ENCODE results near the gene PGLYRP4.

The PGLYRP4 gene

DNA sequence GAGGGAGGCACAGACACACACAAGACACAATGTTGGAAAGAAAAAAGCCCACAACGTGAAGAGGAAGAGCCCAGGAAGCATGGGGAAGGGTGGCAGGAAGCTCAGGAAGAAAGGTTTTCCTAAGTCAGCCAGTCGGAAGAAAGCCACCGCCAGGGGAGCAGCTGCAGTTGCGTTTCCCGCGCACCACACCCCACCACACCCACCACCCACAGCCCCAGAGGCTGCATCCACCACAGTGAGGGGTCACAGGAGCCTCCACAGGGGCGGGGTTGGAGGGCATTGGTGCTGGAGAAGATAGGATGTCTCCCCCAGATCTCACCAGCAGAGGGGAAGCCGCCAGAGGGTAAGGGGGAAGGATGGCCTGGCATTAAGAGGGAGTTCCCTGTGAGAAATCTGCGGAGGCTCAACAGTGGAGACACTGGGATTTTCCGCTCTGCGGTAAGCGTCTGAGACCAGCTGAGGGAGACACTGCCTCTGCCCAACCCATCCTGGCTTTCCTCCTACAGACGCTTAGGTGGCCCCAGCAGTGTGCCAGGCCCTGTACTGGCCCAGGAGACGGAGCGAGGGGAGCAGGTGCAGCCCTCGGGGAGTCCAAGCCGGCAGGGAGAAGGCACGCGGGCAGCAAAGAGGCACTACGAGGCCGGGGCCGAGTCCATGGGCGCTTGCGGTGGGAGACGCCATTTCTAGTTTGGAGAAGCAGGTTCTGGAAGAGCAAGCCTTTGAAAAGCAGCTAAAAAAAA is 55.7 kb downstream of the PGLYRP4 start:
- POLR2A ChIA-PET: no interaction called here
- no peak for DNase-seq (ENCODE audit: extremely low spot score)
- CTCF ChIA-PET: no interaction called here
- TF ChIP-seq NFRKB (IDR thresholded peaks at IDR 0.05): no peak
- no peak for TF ChIP-seq FOXK2 (IDR thresholded peaks at IDR 0.05)
- TF ChIP-seq BHLHE40 (IDR thresholded peaks at IDR 0.05; ENCODE audit: borderline replicate concordance): no peak
- no peak for TF ChIP-seq L3MBTL2 (conservative IDR thresholded peaks at IDR 0.05)
- TF ChIP-seq HDGF (IDR thresholded peaks at IDR 0.05; ENCODE audit: borderline replicate concordance): no peak
- no peak for TF ChIP-seq FOXM1 (IDR thresholded peaks at IDR 0.05; ENCODE audit: borderline replicate concordance)
- no peak for TF ChIP-seq FOXA1 (IDR thresholded peaks at IDR 0.05)
- TF ChIP-seq CTBP1 (IDR thresholded peaks at IDR 0.05; ENCODE audit: borderline replicate concordance): no peak
- no peak for TF ChIP-seq ZNF384 (IDR thresholded peaks at IDR 0.05)
- no peak for TF ChIP-seq LEF1 (IDR thresholded peaks at IDR 0.05; ENCODE audit: borderline replicate concordance)
- no peak for TF ChIP-seq ELF4 (IDR thresholded peaks at IDR 0.05)
- no peak for TF ChIP-seq TARDBP (IDR thresholded peaks at IDR 0.05)
- TF ChIP-seq, protein P1, sequence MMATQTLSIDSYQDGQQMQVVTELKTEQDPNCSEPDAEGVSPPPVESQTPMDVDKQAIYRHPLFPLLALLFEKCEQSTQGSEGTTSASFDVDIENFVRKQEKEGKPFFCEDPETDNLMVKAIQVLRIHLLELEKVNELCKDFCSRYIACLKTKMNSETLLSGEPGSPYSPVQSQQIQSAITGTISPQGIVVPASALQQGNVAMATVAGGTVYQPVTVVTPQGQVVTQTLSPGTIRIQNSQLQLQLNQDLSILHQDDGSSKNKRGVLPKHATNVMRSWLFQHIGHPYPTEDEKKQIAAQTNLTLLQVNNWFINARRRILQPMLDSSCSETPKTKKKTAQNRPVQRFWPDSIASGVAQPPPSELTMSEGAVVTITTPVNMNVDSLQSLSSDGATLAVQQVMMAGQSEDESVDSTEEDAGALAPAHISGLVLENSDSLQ (IDR thresholded peaks at IDR 0.05): no peak
- no peak for TF ChIP-seq SP1 (IDR thresholded peaks at IDR 0.05)
- TF ChIP-seq SUZ12 (IDR thresholded peaks at IDR 0.05): no peak
- no peak for TF ChIP-seq ARNT (IDR thresholded peaks at IDR 0.05)

DNA sequence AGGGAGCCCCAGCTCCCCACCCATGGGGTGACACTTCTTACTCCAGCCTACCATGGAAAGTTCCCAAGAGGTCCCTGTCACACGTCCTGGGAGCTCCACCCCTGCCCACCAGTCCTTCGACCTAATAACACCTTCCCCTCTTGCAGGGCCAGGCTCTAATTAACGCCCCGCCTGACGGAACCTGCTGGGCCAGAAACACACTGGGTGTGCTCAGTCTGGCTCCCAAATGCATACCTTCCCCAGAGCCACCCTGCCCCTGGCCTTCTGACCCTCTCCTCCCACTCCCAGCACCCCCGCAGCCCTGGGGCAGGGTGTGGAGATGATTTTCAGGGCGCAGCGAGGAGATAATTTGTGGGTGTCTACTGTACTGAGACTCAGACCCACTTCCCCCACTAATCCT is 56.5 kb downstream of the PGLYRP4 start:
- DNase-seq (ENCODE audit: extremely low spot score): no peak
- CTCF ChIA-PET: no interaction called here
- POLR2A ChIA-PET: no interaction called here

DNA sequence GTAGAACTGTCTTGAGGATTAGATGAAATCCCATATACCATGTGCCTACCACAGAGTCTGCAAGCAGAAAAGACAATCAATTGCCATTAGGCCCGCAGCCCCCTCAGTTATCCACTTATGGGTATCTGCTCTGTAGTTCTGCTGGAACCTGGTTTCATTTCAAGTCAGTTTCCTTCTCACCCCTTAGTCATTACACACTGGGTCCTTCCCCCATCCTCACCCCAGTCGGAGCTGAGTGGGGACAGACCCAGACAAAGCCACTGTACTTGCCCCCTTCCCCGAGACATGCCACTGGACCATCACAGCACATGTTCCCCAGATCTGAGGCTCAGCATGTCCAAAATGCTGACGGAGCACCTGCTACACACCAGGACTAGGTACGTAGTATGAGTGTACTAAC is 57.1 kb downstream of the PGLYRP4 start:
- TF ChIP-seq FOXA1 (IDR thresholded peaks at IDR 0.05): no peak
- no peak for TF ChIP-seq LEF1 (IDR thresholded peaks at IDR 0.05; ENCODE audit: borderline replicate concordance)
- no peak for TF ChIP-seq HDGF (IDR thresholded peaks at IDR 0.05; ENCODE audit: borderline replicate concordance)
- TF ChIP-seq SUZ12 (IDR thresholded peaks at IDR 0.05): no peak
- TF ChIP-seq, protein P1 (IDR thresholded peaks at IDR 0.05): no peak
- TF ChIP-seq CTBP1 (IDR thresholded peaks at IDR 0.05; ENCODE audit: borderline replicate concordance): no peak
- ChIA-PET CTCF (no interaction called here), POLR2A (no interaction called here)
- DNase-seq (ENCODE audit: extremely low spot score): no peak

More for the DNA sequence above, 56.5 kb downstream of the PGLYRP4 start:
- TF ChIP-seq, protein P1 (IDR thresholded peaks at IDR 0.05): no peak
- TF ChIP-seq LEF1 (IDR thresholded peaks at IDR 0.05; ENCODE audit: borderline replicate concordance) (no peak), CTBP1 (IDR thresholded peaks at IDR 0.05; ENCODE audit: borderline replicate concordance) (no peak), SP1 (IDR thresholded peaks at IDR 0.05) (no peak), FOXM1 (IDR thresholded peaks at IDR 0.05; ENCODE audit: borderline replicate concordance) (no peak), L3MBTL2 (conservative IDR thresholded peaks at IDR 0.05) (no peak), FOXK2 (IDR thresholded peaks at IDR 0.05) (no peak), HDGF (IDR thresholded peaks at IDR 0.05; ENCODE audit: borderline replicate concordance) (no peak), ELF4 (IDR thresholded peaks at IDR 0.05) (no peak), NFRKB (IDR thresholded peaks at IDR 0.05) (no peak), ZNF384 (IDR thresholded peaks at IDR 0.05) (no peak), TARDBP (IDR thresholded peaks at IDR 0.05) (no peak), SUZ12 (IDR thresholded peaks at IDR 0.05) (no peak)

DNA sequence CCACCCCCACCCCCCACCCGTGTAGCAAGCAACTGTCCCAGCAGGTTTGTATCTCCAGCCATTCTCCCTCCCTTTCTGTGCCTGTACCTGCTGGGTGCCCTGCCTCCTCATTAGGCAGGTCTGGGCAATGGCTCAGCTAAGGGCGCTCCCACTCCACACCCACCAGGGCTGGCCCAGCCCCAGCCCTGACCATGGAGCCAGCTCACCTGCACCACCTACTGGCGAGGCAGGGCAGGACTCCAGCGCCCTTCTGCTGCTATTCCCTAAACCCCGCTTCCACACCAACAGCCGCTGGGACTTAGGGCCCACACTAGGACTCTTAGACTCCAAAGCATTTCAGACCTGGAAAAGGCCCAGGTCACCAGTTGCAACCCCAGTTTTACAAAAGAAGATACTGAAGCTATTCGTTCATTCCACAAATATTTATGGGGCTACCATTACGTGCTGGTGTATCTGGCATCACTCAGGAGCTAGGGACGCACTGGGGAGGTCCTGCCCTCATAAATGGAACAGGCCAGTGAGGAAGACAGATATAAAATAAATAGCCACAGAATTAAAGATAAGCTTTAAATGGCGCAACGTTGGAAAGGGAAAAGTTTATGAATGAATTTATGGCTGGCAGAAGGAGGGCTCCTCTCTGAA is 59.9 kb downstream of the PGLYRP4 start:
- peak; percentile 83 for DNase-seq (ENCODE audit: extremely low spot score)
- CTCF ChIA-PET: interaction anchor here (0.7 to 1.9 kb wide), 10 partner anchors 12 to 60 kb away, joined by 3 to 6 read pairs (median 4); partner anchors contain the start of genes LORICRIN and PGLYRP3
- POLR2A ChIA-PET: interaction anchor here (0.6 kb wide), 1 partner anchor 277 kb away, joined by 3 read pairs; no protein-coding TSS in a partner anchor
- no peak for TF ChIP-seq FOXM1 (IDR thresholded peaks at IDR 0.05; ENCODE audit: borderline replicate concordance)
- no peak for TF ChIP-seq FOXK2 (IDR thresholded peaks at IDR 0.05)
- no peak for TF ChIP-seq BHLHE40 (IDR thresholded peaks at IDR 0.05; ENCODE audit: borderline replicate concordance)
- TF ChIP-seq NFRKB (IDR thresholded peaks at IDR 0.05): no peak
- no peak for TF ChIP-seq LEF1 (IDR thresholded peaks at IDR 0.05; ENCODE audit: borderline replicate concordance)
- no peak for TF ChIP-seq L3MBTL2 (conservative IDR thresholded peaks at IDR 0.05)
- TF ChIP-seq ZNF384 (IDR thresholded peaks at IDR 0.05): no peak
- TF ChIP-seq SP1 (IDR thresholded peaks at IDR 0.05): no peak
- no peak for TF ChIP-seq FOXA1 (IDR thresholded peaks at IDR 0.05)
- TF ChIP-seq SUZ12 (IDR thresholded peaks at IDR 0.05): no peak
- no peak for TF ChIP-seq HDGF (IDR thresholded peaks at IDR 0.05; ENCODE audit: borderline replicate concordance)
- no peak for TF ChIP-seq ARNT (IDR thresholded peaks at IDR 0.05)
- no peak for TF ChIP-seq TARDBP (IDR thresholded peaks at IDR 0.05)
- no peak for TF ChIP-seq CTBP1 (IDR thresholded peaks at IDR 0.05; ENCODE audit: borderline replicate concordance)
- TF ChIP-seq, protein P1 (IDR thresholded peaks at IDR 0.05): no peak
- TF ChIP-seq ELF4 (IDR thresholded peaks at IDR 0.05): no peak
